ENCODE data around the gene CSPG4. TPM values are rescaled to one million over a fixed set of nuclear protein-coding genes. Genes with fewer than 3 reads are reported as not detected.

CSPG4 gene
- total and polyA plus RNA-seq, 2 of the 13 experiments (the other 11 are each of a cell fraction or from before 2014, with no cell fraction given), result 0.01 to 0.04 TPM

DNA sequence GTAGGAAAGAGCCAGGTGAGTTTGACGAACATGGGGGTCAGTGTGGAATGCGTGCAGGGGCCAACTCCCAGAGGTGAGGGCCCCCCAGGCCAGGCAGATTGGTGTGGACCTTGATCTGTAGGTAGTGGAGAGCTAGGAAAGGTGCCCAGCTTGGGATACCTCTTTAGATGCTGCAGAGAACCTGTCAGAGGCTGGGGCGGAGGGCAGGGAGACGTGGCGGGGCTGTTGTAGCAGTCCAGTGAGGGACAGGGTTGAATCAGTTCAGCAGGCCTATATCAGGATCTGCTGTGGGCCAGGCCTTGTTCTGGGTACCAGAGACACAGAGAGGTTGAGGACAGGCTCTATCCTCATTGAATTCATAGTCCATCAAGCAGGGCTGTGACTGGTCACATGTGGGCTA lies 56.3 kb downstream of the CSPG4 start:
- Histone ChIP-seq H2AFZ (ENCODE audit: low read length) (no peak overlapping the region), H4K20me1 (ENCODE audit: insufficient read depth, low read length) (peaks cover 25% of the 10 kb centered on the region), H3K4me2 (ENCODE audit: low read depth, low read length) (no peak overlapping the region), H3K9ac (ENCODE audit: insufficient read depth, low read depth, low read length) (no peak overlapping the region), H3K27me3 (ENCODE audit: control insufficient read depth in 1 of 2, insufficient read depth in 2 of 2, low read length in 2 of 2) (no peaks in the 10 kb centered on the region), H3K9me3 (ENCODE audit: low read length) (no peaks in the 10 kb centered on the region), H3K4me1 (ENCODE audit: insufficient read depth, low read length) (peaks cover 58% of the 10 kb centered on the region), H3K27ac (ENCODE audit: extremely low read length, insufficient read depth, low read length) (no peak overlapping the region), H3K79me2 (ENCODE audit: insufficient read depth, low read length) (peaks cover 45% of the 10 kb centered on the region), H3K4me3 (replicated peaks in 1 of 3; ENCODE audit: insufficient read depth in 1 of 3, low read depth in 2 of 3, low read length in 3 of 3) (no peak overlapping the region), H3K36me3 (replicated peaks in 1 of 2; ENCODE audit: control insufficient read depth in 1 of 2, insufficient read depth in 2 of 2, low read length in 2 of 2) (peaks cover 13 to 30% of the 10 kb centered on the region in 2 experiments; a peak in 4 of 5 replicates)
- intact Hi-C loops (cut with micrococcal nuclease; ENCODE audit: unreplicated experiment), result no loop called here
- in situ Hi-C loops (cut with HindIII; ENCODE audit: extremely low pct_ligation_motif_present, low pct_unique_long_range_greater_than_20kb), result no loop called here
- TF ChIP-seq, protein P1, sequence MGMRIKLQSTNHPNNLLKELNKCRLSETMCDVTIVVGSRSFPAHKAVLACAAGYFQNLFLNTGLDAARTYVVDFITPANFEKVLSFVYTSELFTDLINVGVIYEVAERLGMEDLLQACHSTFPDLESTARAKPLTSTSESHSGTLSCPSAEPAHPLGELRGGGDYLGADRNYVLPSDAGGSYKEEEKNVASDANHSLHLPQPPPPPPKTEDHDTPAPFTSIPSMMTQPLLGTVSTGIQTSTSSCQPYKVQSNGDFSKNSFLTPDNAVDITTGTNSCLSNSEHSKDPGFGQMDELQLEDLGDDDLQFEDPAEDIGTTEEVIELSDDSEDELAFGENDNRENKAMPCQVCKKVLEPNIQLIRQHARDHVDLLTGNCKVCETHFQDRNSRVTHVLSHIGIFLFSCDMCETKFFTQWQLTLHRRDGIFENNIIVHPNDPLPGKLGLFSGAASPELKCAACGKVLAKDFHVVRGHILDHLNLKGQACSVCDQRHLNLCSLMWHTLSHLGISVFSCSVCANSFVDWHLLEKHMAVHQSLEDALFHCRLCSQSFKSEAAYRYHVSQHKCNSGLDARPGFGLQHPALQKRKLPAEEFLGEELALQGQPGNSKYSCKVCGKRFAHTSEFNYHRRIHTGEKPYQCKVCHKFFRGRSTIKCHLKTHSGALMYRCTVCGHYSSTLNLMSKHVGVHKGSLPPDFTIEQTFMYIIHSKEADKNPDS (CRISPR knock-in tag; IDR thresholded peaks at IDR 0.05), result no peak
- TF ChIP-seq MAFK (conservative IDR thresholded peaks at IDR 0.05 in 1 of 2, IDR thresholded peaks at IDR 0.05 in 1 of 2; ENCODE audit: low read length in 2 of 2), result no peak
- no peak for TF ChIP-seq KDM4B (CRISPR knock-in tag; IDR thresholded peaks at IDR 0.05)
- no peak for TF ChIP-seq JDP2 (CRISPR knock-in tag; IDR thresholded peaks at IDR 0.05; ENCODE audit: borderline replicate concordance)
- TF ChIP-seq RXRB (CRISPR knock-in tag; IDR thresholded peaks at IDR 0.05; ENCODE audit: borderline replicate concordance), result no peak
- TF ChIP-seq, protein P2, sequence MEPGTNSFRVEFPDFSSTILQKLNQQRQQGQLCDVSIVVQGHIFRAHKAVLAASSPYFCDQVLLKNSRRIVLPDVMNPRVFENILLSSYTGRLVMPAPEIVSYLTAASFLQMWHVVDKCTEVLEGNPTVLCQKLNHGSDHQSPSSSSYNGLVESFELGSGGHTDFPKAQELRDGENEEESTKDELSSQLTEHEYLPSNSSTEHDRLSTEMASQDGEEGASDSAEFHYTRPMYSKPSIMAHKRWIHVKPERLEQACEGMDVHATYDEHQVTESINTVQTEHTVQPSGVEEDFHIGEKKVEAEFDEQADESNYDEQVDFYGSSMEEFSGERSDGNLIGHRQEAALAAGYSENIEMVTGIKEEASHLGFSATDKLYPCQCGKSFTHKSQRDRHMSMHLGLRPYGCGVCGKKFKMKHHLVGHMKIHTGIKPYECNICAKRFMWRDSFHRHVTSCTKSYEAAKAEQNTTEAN (CRISPR knock-in tag; conservative IDR thresholded peaks at IDR 0.05), result no peak
- no peak for TF ChIP-seq ZNF3 (CRISPR knock-in tag; IDR thresholded peaks at IDR 0.05)
- TF ChIP-seq, protein P3, sequence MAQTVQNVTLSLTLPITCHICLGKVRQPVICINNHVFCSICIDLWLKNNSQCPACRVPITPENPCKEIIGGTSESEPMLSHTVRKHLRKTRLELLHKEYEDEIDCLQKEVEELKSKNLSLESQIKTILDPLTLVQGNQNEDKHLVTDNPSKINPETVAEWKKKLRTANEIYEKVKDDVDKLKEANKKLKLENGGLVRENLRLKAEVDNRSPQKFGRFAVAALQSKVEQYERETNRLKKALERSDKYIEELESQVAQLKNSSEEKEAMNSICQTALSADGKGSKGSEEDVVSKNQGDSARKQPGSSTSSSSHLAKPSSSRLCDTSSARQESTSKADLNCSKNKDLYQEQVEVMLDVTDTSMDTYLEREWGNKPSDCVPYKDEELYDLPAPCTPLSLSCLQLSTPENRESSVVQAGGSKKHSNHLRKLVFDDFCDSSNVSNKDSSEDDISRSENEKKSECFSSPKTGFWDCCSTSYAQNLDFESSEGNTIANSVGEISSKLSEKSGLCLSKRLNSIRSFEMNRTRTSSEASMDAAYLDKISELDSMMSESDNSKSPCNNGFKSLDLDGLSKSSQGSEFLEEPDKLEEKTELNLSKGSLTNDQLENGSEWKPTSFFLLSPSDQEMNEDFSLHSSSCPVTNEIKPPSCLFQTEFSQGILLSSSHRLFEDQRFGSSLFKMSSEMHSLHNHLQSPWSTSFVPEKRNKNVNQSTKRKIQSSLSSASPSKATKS (CRISPR knock-in tag; IDR thresholded peaks at IDR 0.05), result no peak
- TF ChIP-seq, protein P4, sequence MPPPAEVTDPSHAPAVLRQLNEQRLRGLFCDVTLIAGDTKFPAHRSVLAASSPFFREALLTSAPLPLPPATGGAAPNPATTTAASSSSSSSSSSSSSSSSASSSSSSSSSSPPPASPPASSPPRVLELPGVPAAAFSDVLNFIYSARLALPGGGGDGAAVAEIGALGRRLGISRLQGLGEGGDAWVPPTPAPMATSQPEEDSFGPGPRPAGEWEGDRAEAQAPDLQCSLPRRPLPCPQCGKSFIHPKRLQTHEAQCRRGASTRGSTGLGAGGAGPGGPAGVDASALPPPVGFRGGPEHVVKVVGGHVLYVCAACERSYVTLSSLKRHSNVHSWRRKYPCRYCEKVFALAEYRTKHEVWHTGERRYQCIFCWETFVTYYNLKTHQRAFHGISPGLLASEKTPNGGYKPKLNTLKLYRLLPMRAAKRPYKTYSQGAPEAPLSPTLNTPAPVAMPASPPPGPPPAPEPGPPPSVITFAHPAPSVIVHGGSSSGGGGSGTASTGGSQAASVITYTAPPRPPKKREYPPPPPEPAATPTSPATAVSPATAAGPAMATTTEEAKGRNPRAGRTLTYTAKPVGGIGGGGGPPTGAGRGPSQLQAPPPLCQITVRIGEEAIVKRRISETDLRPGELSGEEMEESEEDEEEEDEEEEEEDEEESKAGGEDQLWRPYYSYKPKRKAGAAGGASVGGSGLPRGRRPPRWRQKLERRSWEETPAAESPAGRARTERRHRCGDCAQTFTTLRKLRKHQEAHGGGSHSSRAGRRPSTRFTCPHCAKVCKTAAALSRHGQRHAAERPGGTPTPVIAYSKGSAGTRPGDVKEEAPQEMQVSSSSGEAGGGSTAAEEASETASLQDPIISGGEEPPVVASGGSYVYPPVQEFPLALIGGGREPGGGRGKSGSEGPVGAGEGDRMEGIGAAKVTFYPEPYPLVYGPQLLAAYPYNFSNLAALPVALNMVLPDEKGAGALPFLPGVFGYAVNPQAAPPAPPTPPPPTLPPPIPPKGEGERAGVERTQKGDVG (CRISPR knock-in tag; IDR thresholded peaks at IDR 0.05; ENCODE audit: borderline replicate concordance), result no peak
- TF ChIP-seq KLF15 (CRISPR knock-in tag; IDR thresholded peaks at IDR 0.05; ENCODE audit: borderline replicate concordance), result no peak
- TF ChIP-seq SALL1 (CRISPR knock-in tag; IDR thresholded peaks at IDR 0.05), result no peak
- TF ChIP-seq, protein P5, sequence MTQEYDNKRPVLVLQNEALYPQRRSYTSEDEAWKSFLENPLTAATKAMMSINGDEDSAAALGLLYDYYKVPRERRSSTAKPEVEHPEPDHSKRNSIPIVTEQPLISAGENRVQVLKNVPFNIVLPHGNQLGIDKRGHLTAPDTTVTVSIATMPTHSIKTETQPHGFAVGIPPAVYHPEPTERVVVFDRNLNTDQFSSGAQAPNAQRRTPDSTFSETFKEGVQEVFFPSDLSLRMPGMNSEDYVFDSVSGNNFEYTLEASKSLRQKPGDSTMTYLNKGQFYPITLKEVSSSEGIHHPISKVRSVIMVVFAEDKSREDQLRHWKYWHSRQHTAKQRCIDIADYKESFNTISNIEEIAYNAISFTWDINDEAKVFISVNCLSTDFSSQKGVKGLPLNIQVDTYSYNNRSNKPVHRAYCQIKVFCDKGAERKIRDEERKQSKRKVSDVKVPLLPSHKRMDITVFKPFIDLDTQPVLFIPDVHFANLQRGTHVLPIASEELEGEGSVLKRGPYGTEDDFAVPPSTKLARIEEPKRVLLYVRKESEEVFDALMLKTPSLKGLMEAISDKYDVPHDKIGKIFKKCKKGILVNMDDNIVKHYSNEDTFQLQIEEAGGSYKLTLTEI (CRISPR knock-in tag; conservative IDR thresholded peaks at IDR 0.05), result no peak
- TF ChIP-seq DPF2 (CRISPR knock-in tag; IDR thresholded peaks at IDR 0.05; ENCODE audit: borderline replicate concordance, low read depth), result no peak
- ChIA-PET CTCF (ENCODE audit: low intra/inter-chr PET ratio, low total read pairs) (no interaction called here), POLR2A (no interaction called here)
- ATAC-seq (no peak), FAIRE-seq (no peak), DNase-seq (ENCODE audit: low spot score) (no peak)
- over 99% methylated on average over 5 of the region's 5 CpGs for WGBS (ENCODE audit: low lambda C conversion rate)
- no TSS peak for BruUV-seq (replicated peaks)

Data from HepG2 (cell line).